HG02885 (cell line): ENCODE measurements around the gene ALDH3B1.
"Not testable (repeated sequence)": the region's sequence is repeated elsewhere in the genome, so short reads cannot be mapped to it uniquely, and the experiment has no call there.

ENCODE experiments used
- ATAC-seq: cut with Tn5 transposase; IDR thresholded peaks from one replicate; pipeline ENCODE4 v1.9.1; 2021; ENCODE audit warnings: mild to moderate bottlenecking; ENCODE audit not compliant: unreplicated experiment, poor library complexity

ALDH3B1 gene, protein sequence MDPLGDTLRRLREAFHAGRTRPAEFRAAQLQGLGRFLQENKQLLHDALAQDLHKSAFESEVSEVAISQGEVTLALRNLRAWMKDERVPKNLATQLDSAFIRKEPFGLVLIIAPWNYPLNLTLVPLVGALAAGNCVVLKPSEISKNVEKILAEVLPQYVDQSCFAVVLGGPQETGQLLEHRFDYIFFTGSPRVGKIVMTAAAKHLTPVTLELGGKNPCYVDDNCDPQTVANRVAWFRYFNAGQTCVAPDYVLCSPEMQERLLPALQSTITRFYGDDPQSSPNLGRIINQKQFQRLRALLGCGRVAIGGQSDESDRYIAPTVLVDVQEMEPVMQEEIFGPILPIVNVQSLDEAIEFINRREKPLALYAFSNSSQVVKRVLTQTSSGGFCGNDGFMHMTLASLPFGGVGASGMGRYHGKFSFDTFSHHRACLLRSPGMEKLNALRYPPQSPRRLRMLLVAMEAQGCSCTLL

GRCh38 chr11:68010090-68011041 is at the start of gene ALDH3B1:
TSS of gene ALDH3B1 (plus strand) at chr11:68010327. CDS start at chr11:68015298, 4,971 bp downstream.
- no peak for ATAC-seq

DNA sequence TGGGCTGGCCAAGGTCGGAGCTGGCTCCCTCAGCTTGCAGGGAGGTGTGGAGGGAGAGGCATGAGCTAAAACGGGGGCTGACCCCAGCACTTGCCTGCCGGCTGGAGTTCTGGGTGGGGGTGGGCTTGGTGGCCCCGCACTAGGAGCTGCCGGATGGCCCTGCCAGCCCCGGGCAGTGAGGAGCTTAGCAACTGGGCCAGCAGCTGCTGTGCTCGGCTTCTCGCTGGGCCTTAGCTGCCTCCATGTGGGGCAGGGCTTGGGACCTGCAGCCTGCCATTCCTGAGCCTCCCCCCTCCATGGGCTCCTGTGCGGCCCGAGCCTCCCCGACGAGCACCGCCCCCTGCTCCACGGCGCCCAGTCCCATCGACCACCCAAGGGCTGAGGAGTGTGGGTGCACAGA is 46.9 kb upstream of the ALDH3B1 start:
- not testable (repeated sequence) for ATAC-seq

DNA sequence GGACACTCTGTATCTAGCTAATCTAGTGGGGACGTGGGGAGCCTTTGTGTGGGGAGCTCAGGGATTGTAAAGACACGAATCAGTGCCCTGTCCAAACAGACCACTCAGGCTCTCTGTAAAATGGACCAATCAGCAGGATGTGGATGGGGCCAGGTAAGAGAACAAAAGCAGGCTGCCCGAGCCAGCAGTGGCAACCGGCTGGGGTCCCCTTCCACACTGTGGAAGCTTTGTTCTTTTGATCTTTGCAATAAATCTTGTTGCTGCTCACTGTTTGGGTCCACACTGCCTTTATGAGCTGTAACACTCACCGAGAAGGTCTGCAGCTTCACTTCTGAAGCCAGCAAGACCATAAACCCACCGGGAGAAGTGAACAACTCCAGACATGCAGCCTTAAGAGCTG is 46.2 kb upstream of the ALDH3B1 start:
- ATAC-seq: not testable (repeated sequence)

DNA sequence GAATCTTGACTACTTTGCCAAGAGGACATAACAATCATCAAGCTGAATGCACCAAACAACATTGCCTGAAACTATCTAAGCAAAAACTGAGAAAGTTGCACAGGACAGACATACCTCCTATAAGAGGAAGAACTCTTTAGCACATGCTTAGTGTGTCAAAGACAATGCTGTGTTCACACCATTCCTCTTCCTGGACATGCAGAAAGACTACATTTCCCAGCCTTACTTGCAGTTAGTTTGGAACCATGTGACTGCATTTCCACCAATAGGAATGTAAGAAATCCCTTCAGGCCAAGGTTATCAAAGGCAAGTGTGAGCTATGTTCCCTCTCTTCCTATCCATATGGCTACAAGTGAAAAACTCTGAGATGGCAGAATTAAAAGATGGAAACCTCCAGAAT is 45.4 kb upstream of the ALDH3B1 start:
- ATAC-seq: not testable (repeated sequence)

GRCh38 chr11:67965830-67966348 is 44.2 kb upstream of the ALDH3B1 start:
- ATAC-seq: not testable (repeated sequence)

DNA sequence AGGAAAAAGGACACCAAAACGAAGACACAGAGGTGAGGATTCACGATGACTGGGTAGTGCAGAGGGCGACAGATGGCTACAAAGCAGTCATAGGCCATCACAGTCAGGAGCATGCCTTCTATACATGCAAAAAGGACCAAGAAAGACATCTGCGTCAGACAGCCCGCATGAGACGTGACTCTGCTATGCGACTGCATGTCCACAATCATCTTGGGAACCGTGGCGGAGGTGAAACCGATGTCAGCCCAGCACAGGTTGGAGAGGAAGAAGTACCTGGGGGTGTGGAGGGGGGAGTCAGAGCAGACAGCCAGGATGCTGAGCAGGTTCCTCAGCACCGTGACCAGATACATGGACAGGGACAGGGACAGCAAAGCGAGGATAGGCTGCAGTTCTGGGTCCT is 35.4 kb upstream of the ALDH3B1 start:
- ATAC-seq: not testable (repeated sequence)

DNA sequence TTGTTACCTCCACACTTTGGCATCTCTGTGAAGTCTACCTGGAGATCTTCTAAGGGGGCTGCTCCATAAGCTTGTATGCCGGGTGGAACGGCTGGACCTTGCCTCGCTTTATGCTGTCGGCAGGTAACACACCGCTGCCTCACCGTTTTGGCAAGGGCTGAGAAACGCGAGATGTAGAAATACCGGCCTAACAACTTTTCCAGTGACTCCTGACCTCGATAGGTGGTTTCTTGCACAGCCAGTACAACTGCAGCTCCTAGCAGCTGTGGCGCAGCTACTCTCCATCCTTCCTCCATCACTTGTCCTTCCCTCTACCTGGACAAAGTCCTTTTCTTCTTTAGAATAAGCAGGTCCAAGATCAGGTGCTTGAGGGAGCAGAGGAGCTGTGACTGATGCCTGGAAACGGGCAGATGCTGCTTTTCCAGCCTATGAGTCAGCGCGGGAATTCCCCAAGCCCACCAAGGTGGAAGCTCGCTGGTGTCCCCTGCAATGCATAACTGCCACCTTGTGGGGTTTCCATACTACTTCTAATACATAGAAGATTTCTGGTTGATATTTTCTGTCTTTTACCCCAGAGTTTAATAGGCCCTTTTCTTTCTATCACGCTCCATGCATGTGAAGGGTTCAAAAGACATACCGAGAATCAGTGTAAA is 31.2 kb upstream of the ALDH3B1 start:
- ATAC-seq: not testable (repeated sequence)

DNA sequence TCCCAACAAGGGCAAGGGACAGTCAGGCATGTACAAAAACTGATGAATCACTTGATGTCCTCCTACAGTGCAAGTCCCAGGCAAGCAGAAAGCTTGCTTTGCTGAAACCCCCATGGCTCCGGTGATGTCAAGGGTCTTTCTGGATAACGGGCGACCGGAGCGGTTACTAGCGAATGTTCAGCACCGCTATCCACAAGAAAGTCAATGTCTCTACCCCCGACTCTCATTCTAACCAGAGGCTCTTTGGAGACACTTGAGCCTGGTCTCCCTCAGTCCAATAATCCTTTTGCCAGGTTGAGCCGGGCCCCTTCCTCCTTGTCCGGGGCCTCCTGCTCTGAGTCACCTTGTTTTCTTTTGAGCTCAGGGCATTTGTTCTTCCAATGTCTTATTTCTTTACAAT is 28.9 kb upstream of the ALDH3B1 start:
- ATAC-seq: not testable (repeated sequence)

- not testable (repeated sequence) for ATAC-seq
These were observed 27.8 kb upstream of the ALDH3B1 start for GRCh38 chr11:67982255-67982857.

DNA sequence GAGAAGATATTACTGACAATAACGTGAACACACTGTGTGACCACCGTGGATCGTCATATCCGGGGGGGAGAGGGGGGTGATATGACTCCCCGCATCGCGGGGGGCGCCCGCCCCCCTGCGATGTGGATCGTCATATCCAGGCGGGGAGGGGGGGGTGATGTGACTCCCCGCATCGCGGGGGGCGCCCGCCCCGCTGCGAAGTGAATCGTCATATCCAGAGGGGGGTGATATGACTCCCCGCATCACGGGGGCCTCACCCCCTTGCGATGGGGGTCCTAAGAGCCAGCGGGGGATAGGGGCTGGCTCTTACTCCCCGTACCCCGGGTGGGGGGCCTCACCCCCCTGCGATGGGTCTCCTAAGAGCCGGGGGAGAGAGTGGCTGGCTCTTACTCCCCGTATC is 26.2 kb upstream of the ALDH3B1 start:
- no peak for ATAC-seq

- ATAC-seq: not testable (repeated sequence)
These were observed 24.8 kb upstream of the ALDH3B1 start for GRCh38 chr11:67985302-67985701.

- ATAC-seq: not testable (repeated sequence)
These were observed 19.4 kb upstream of the ALDH3B1 start for GRCh38 chr11:67990546-67991346.

- not testable (repeated sequence) for ATAC-seq
These were observed 18.6 kb upstream of the ALDH3B1 start for GRCh38 chr11:67991347-67992121.

DNA sequence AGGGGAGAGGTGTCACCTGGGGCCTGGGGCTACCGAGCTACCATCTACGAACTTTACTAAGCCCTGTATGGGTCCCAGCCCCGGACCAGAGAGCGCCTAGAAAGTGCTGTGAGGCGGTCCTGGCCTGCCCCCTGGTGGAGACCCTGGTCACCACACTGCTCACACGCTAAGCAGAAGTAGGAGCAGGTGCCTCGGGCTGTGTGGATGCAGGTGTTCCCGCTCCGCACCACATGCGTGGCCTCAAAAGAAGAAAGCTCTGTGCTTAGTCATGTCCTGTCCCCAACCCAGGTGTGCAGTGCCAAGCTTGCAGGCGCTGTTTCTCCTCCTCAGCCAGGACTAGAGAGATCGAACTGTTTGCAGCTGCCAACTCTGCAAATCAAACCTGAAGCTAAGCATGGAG is 16.3 kb upstream of the ALDH3B1 start:
- ATAC-seq: not testable (repeated sequence)

DNA sequence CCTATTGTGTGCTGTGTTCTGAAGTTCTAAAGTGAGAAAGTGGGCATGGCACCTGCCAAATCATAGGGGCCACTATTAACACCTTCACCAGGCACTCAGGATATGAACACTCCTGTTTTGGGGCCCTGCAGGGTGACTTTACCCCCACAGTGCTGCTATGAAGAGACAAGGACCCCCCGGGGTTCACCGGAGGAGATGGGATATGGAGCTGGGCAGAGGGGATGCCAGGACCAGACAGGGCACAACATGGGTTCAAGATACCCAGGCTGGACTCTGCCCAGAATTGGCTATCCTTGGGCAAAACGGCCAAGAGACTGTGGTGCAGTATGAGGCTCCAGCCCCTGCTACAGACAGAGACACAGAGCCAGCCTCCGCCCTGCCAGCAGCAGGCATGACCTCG is 15.7 kb upstream of the ALDH3B1 start:
- not testable (repeated sequence) for ATAC-seq

DNA sequence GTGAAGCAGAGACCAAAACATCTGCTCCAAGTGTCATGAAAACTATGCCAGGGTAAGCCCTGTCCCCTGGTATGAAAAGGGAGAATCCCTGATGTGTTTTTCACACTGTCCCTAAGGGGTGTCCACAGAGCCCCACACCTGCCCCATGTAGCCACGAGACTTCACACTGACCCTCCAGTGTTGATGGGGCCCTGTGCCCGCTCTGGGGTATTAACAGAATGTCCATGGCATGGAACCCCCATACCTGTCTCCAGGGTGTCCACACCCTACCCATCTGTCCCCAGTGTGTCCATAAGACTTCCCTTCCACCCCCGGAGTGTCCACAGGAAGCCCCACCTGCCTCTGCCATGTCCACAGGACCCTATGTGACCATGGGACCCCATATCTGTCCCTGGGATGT is 15.0 kb upstream of the ALDH3B1 start:
- not testable (repeated sequence) for ATAC-seq

DNA sequence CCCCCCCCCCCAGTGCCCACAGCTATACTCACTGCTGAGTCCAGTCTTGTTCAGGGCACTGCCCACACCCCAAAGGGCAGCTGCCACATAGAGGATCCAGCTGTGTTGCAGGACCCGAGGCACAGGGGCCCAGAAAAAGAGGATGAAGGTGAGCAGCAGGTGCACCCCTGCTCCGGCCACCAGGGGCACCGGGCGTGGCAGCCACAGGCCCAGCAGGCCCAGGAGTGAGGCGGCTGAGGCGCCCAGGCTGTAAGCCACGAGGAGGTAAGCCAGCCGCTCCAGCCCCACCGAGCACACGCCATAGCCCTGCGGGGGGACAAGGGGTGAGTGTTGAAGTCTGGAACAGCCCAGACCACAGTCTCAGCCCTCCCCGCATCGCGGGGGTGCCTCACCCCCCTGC is 14.5 kb upstream of the ALDH3B1 start:
- ATAC-seq: not testable (repeated sequence)

DNA sequence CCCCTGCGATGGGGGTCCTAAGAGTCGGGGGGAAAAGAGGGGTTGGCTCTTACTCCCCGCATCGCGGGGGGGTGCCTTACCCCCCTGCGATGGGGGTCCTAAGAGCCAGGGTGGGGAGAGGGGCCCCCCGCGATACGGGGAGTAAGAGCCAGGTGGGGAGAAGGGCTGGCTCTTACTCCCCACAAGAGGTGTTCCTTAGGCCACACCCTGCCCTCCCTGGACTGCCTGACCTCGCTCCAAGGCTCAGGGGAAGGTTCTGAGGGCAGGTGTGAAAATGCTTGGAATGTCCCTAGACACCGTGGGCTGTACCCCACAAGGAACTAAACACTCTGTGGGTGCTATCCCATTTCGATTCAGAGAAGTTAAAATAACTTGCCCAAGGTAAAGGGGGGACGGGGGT is 14.1 kb upstream of the ALDH3B1 start:
- ATAC-seq: no peak
